CD4-positive, alpha-beta T cell treated with Interleukin-12 subunit alpha and Interleukin-12 subunit beta, for 1 hour (primary cell): Measurements from ENCODE around the gene TMEFF2.

ENCODE experiments used
- DNase-seq: peaks from one replicate; pipeline ENCODE4 v3.0.0-alpha.2; 2020

The TMEFF2 gene

GRCh38 chr2:191957996-191958860, 236.5 kb downstream of the TMEFF2 start:
- no peak for DNase-seq

- no peak for DNase-seq
Measured at GRCh38 chr2:191954451-191954850, 240.3 kb downstream of the TMEFF2 start.

- DNase-seq, result no peak
Measured at GRCh38 chr2:191952515-191953270, 242.0 kb downstream of the TMEFF2 start.

GRCh38 chr2:191951832-191952231, 242.9 kb downstream of the TMEFF2 start:
- no peak for DNase-seq

GRCh38 chr2:191951376-191951775, 243.4 kb downstream of the TMEFF2 start:
- DNase-seq, result no peak

GRCh38 chr2:191950132-191950874, 244.4 kb downstream of the TMEFF2 start:
- DNase-seq, result no peak

GRCh38 chr2:191947235-191947634, 247.5 kb downstream of the TMEFF2 start:
- no peak for DNase-seq

GRCh38 chr2:191946471-191947182, 248.1 kb downstream of the TMEFF2 start:
- no peak for DNase-seq

GRCh38 chr2:191945623-191946022, 249.1 kb downstream of the TMEFF2 start:
- no peak for DNase-seq

GRCh38 chr2:191942739-191943103, 252.0 kb downstream of the TMEFF2 start:
- no peak for DNase-seq

- no peak for DNase-seq
Measured at GRCh38 chr2:191942090-191942738, 252.5 kb downstream of the TMEFF2 start.

- no peak for DNase-seq
Measured at GRCh38 chr2:191941376-191941929, 253.3 kb downstream of the TMEFF2 start.

GRCh38 chr2:191938779-191939178, 256.0 kb downstream of the TMEFF2 start:
- DNase-seq, result no peak

- DNase-seq, result no peak
Measured at GRCh38 chr2:191936882-191937405, 257.8 kb downstream of the TMEFF2 start.

GRCh38 chr2:191935247-191935646, 259.5 kb downstream of the TMEFF2 start:
- DNase-seq, result no peak

GRCh38 chr2:191933307-191934105, 261.2 kb downstream of the TMEFF2 start:
- DNase-seq, result no peak

GRCh38 chr2:191932286-191932685, 262.4 kb downstream of the TMEFF2 start:
- DNase-seq, result no peak

GRCh38 chr2:191931329-191931728, 263.4 kb downstream of the TMEFF2 start:
- DNase-seq, result no peak

GRCh38 chr2:191930205-191930604, 264.5 kb downstream of the TMEFF2 start:
- no peak for DNase-seq

GRCh38 chr2:191929288-191929687, 265.4 kb downstream of the TMEFF2 start:
- no peak for DNase-seq

GRCh38 chr2:191927991-191928390, 266.7 kb downstream of the TMEFF2 start:
- no peak for DNase-seq
